Suprapubic skin (tissue), 4 donors: Measurements from ENCODE around the gene PPP2R2C.

ENCODE experiments used
- EP300 ChIP-seq: sonication (generic); formaldehyde crosslinking; IDR thresholded peaks from one replicate; pipeline ENCODE4 v1.6.1; 2017; ENCODE audit warnings: antibody characterized with exemption
- POLR2A ChIP-seq, 2 donors: fragments of 450-650 bp; IDR thresholded peaks; one replicate each; pipeline ENCODE4 v1.6.1; 2017; ENCODE audit warnings: antibody characterized with exemption in 2 of 2, mild to moderate bottlenecking in 2 of 2, moderate library complexity in 2 of 2
- POLR2AphosphoS5 ChIP-seq, 3 donors: sonication (generic); formaldehyde crosslinking; IDR thresholded peaks; one replicate each; pipeline ENCODE4 v1.6.1; 2017; ENCODE audit warnings: antibody characterized with exemption in 3 of 3
- TF ChIP-seq, protein P1 (sequence below), 2 donors: fragments of 200-600 bp in 1 of 2; fragments of 450-650 bp in 1 of 2; sonication (generic) in 1 of 2; IDR thresholded peaks; one replicate each; pipeline ENCODE4 v1.5.1; 2016 to 2019; ENCODE audit warnings: antibody characterized with exemption in 2 of 2, mild to moderate bottlenecking in 1 of 2, moderate library complexity in 1 of 2

DNA sequence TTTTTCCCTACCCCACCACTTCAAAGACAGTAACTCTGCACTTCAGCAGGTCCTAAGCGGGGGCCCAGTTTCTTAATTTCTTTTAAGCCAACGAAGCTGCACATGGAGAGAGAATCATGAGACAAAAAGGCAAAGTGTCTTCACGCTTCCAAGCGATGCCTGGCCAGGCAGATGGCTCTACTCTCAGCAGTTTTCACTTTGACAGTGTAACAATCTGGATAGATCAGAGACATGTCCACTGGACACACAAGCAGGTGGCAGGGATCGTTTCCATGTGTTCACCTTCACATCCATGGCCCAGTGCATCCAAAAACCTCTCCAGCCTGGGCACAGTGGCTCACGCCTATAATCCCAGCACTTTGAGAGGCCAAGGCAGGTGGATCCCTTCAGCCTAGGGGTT is 27.8 kb downstream of the PPP2R2C start:
- TF ChIP-seq, protein P1, sequence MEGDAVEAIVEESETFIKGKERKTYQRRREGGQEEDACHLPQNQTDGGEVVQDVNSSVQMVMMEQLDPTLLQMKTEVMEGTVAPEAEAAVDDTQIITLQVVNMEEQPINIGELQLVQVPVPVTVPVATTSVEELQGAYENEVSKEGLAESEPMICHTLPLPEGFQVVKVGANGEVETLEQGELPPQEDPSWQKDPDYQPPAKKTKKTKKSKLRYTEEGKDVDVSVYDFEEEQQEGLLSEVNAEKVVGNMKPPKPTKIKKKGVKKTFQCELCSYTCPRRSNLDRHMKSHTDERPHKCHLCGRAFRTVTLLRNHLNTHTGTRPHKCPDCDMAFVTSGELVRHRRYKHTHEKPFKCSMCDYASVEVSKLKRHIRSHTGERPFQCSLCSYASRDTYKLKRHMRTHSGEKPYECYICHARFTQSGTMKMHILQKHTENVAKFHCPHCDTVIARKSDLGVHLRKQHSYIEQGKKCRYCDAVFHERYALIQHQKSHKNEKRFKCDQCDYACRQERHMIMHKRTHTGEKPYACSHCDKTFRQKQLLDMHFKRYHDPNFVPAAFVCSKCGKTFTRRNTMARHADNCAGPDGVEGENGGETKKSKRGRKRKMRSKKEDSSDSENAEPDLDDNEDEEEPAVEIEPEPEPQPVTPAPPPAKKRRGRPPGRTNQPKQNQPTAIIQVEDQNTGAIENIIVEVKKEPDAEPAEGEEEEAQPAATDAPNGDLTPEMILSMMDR (IDR thresholded peaks at IDR 0.05), result no peak
- TF ChIP-seq POLR2A (IDR thresholded peaks at IDR 0.05) (no peak), POLR2AphosphoS5 (IDR thresholded peaks at IDR 0.05) (no peak), EP300 (no peak)
